GM12892 (cell line): ENCODE measurements around the gene CDC42BPB. TPM values are rescaled to one million over a fixed set of nuclear protein-coding genes. Genes with fewer than 3 reads are reported as not detected.

Experiments used
- DNase-seq: peaks from one replicate; pipeline ENCODE4 v3.0.0; 2011; ENCODE audit not compliant: insufficient read length
- FAIRE-seq: peaks from 2 replicates; lab custom pipeline; 2011; peaks lifted over from hg19 to GRCh38; lab: Jason Lieb, UNC
- POLR2A ChIP-seq: IDR thresholded peaks from 2 replicates; pipeline ENCODE4 v1.6.1; 2011; ENCODE audit warnings: low read depth, low read length, control low read depth
- POLR2AphosphoS5 ChIP-seq: IDR thresholded peaks from 2 replicates; pipeline ENCODE4 v1.6.1; 2011; ENCODE audit warnings: low read depth, low read length, control low read depth
- TAF1 ChIP-seq: IDR thresholded peaks from 2 replicates; pipeline ENCODE4 v1.6.1; 2011; ENCODE audit warnings: low read depth, mild to moderate bottlenecking, control low read depth, low read length, borderline replicate concordance
- polyA plus RNA-seq: library from polyadenylated mRNA; unstranded; fragments of >200 nt; gene quantifications from one replicate; pipeline ENCODE4 v1.2.1, GENCODE V29; 2012; ENCODE audit warnings: missing spikeins, inconsistent platforms; ENCODE audit not compliant: missing spikeins

The CDC42BPB gene, protein sequence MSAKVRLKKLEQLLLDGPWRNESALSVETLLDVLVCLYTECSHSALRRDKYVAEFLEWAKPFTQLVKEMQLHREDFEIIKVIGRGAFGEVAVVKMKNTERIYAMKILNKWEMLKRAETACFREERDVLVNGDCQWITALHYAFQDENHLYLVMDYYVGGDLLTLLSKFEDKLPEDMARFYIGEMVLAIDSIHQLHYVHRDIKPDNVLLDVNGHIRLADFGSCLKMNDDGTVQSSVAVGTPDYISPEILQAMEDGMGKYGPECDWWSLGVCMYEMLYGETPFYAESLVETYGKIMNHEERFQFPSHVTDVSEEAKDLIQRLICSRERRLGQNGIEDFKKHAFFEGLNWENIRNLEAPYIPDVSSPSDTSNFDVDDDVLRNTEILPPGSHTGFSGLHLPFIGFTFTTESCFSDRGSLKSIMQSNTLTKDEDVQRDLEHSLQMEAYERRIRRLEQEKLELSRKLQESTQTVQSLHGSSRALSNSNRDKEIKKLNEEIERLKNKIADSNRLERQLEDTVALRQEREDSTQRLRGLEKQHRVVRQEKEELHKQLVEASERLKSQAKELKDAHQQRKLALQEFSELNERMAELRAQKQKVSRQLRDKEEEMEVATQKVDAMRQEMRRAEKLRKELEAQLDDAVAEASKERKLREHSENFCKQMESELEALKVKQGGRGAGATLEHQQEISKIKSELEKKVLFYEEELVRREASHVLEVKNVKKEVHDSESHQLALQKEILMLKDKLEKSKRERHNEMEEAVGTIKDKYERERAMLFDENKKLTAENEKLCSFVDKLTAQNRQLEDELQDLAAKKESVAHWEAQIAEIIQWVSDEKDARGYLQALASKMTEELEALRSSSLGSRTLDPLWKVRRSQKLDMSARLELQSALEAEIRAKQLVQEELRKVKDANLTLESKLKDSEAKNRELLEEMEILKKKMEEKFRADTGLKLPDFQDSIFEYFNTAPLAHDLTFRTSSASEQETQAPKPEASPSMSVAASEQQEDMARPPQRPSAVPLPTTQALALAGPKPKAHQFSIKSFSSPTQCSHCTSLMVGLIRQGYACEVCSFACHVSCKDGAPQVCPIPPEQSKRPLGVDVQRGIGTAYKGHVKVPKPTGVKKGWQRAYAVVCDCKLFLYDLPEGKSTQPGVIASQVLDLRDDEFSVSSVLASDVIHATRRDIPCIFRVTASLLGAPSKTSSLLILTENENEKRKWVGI (N-terminal part only)
- polyA plus RNA-seq = 9.6 TPM

DNA sequence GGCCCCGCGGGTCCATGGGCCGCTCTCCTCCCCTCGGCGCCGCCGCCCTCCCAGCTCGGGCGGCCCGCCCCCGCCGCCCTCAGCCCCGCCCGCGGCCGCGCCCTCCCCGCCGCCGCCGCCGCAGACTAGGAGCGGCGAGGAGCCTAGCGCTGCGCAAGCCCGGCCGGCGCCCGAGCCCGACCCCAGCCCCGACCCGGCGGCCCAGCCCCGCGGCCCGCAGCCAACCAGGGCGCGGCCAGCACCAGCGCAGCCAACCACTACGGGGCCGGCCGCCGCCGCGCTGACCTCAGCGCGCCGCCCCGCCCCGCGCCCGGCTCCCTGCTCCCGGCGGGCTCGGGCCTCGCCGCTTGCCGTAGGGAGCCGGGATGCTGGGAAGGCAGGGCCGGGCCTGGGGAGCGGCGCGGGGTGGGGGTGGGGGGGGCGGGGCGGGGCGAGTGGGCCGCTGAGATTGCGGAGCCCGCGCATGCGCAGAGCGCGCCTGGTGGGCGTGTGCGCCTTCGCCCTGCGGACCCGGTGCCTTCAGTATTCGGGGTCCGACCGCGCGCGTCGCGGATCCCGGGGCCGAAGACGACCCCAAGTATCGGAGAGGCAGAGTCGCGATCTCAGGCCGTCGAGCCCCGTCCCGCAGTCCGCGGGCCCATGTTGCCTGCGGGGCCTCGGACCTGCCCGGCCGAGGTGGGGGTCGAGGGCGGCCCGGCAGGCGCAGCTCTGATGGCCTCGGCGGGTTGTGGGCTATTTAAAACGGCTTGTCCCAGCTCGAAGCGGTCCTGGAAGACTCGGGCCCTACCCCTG lies at the start of gene CDC42BPB:
TSS of gene CDC42BPB (minus strand) at position 178 of the 792 bp plus-strand sequence. CDS start 376 bp downstream, outside the sequence.
- FAIRE-seq = peak; percentile 86
- DNase-seq = peak; percentile 85
- TF ChIP-seq POLR2A (no peak), POLR2AphosphoS5 (no peak), TAF1 (no peak)

DNA sequence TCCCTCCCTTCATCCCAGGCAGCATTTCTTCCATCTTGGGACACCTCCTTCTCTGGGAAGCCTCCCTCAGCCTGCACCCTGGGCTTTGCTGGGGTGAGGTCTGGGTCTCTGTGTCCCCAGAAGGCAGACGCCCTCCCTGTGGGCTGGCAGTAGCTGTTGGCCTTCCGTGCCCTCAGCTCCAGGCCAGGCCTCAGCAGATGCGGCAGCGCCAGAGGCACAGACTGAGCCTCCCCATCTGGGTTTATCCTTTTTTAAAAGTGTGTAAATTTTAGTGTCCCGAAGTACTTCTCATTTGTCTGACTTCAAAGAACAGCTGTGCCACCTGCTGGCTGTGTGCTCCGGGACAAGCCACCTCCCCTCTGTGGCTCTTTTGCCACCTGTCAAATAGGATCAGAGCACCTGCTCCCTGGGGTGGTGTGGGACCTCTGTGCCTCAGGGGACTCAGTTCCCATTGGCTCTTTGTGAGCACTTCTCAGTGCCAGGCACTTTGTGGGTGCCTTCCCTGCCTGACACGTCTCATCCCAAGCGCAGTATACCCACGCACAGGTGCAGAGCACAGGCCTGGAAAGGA lies 48.3 kb upstream of the CDC42BPB start:
- FAIRE-seq = peak; percentile 86
- no peak for TF ChIP-seq POLR2A
- TF ChIP-seq TAF1 = no peak
- no peak for TF ChIP-seq POLR2AphosphoS5
- no peak for DNase-seq

DNA sequence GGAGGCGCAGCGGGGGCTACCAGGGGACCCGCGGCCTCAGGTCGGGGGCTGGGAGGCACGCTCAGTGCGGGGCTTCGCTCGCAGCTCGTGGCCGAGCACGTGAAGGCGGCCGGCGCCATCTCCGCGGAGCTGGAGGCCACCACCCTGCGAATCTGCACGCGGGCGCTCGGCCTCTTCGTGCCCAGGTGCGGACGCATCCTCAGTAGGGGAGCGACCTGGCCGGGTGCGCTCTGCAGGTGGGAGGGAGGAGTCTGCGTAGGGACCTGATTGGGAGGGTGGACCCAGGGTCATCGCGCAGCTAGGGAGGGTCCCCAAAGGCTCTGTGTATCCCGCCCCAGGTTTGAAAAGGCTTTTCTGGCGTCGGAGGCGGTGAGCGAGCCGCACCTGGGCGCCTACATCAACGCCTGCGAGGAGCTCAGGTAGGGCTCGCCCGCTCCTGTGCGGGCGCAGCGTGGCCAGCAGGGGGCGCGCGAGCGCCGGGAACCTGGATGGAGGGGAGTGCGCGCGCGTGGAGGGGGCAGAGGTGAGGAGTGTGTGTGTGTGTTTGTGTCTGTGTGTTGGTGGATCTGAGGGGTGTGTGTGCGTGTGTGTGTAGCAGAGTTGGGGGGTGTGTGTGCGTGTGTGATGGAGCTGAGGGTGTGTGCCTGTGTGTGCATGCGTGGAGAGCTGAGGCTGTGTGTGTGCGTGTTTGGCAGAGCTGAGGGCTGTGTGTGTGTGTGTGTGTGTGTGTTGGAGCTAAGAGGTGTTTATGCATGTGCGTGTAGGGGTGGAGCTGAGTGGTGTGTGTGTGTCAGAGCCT lies 47.5 kb upstream of the CDC42BPB start:
- TF ChIP-seq POLR2A (no peak), POLR2AphosphoS5 (no peak), TAF1 (no peak)
- DNase-seq (peak; percentile 92), FAIRE-seq (peak; percentile 99)

DNA sequence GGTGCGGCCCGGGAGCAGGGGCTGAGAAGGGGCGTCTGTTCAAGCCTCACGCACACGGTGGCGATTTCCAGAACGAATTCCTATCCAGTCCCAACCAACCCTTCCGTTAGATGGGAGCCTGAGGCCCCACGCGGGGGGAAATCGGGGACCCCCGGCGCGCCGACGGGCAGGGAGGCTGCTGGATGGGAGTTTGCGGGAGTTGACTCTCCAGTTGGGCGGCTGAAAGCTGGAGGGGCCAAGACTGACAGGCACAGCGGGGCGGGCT lies 47.0 kb upstream of the CDC42BPB start:
- TF ChIP-seq POLR2A (no peak), POLR2AphosphoS5 (no peak), TAF1 (no peak)
- FAIRE-seq = no peak
- no peak for DNase-seq

DNA sequence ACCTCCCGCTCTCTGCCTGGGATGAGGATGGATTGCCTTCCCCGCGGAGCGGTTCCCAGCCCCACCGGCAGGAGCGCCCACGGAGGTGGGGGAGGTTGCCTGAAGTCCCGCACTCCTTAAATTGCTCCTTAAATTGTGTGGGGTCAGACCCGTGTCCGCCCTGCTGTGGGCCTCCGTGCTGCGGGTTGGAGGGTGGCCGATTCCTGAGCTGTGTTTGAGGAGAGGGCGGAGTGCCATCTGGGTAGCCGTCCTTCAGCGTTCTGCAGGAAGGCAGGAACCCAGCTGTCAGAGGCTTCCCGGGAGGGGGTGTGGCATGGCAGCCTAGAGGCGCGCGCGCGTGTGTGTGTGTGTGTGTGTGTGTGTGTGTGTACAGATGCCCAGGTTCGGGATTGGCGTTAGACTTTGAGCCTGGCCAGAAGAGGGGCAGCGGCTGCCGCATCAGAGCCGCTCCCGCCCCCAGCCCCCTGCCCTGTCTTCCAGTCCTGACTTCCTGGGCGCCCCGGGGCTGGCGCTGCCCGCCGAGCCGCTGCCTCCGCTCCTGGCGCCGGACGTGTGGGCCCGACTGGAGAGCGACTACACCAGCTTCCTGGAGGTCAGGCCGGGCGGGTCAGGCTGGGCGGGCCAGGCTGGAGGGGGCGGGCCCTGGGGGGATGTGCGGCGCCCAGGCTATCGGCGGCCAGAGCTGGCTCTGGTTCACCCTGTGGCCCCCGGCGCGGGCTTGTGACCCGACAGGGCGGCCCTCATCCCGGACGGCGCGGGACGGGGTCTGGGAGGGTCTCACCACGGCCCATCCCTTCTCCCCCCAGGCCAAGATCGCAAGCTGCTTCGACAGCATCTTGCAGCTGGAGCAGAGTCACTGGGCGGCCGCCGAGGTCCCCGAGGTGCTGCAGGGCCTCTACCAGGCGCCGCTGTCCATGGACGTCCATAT lies 46.4 kb upstream of the CDC42BPB start:
- DNase-seq (no peak), FAIRE-seq (no peak)
- TF ChIP-seq POLR2A = no peak
- no peak for TF ChIP-seq TAF1
- TF ChIP-seq POLR2AphosphoS5 = no peak

DNA sequence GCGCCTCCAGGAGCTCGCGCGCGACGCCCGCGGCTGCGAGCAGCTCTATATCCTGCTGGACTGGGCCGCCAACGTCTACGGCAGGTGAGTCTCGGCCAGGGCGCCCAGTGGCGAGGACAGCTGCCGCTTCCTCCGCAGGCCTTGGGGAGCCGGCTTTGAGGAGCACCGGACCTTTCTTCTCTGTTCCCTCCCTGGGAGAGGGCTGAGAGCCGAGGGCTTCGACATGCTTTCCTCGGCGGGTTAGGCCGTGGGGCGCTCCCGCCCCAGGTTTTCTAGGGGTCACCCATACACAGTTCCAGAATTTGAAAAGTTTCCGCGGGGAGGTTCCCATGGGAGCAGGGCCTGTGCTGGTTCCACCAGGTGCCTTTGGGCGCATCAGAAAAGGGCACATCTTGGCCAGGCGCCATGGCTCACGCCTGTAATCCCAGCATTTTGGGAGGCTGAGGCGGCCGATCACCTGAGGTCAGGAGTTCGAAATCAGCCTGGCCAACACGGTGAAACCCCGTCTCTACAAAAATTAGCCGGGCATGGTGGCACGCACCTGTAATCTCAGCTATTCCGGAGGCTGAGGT lies 45.4 kb upstream of the CDC42BPB start:
- TF ChIP-seq TAF1 (no peak), POLR2A (no peak), POLR2AphosphoS5 (no peak)
- no peak for FAIRE-seq
- DNase-seq = no peak

DNA sequence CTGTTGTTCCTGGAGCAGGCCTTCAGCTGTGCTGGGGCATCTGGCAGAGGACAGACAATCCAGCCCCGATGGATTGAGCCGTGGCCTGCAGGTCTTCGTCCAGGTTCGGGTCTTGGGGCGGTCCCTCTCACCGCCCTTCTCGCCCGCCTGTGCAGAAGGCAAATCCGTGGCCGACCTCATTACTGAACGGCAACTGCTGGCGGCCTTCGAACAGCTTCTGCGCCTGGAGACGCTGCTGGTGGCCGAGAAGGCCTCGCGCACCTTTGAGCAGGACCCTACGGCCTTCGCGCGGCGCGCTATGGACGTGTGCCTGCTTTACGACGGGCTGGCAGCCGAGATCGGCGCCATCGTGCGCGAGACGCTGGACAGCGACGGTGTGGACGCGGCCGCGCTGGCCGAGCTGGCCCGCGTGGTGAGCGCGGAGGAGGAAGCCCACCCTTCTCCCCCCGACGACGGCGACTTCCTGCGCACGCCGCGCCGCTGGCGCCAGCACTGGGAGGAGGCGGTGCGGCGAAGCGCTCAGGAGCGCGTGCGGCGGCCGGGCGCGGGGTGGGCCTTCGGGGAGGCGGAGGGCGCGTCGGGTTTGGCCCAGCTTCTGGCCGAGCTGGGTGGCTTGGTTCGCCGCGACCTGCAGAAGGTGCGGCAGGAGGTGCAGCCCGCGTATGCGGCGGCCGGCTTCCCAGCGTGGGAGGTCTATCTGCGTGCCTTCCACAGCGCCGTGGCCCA lies 44.8 kb upstream of the CDC42BPB start:
- DNase-seq = no peak
- no peak for FAIRE-seq
- TF ChIP-seq TAF1 (no peak), POLR2A (no peak)
